Measurements from ENCODE around the gene NOP16. TPM values are rescaled to one million over a fixed set of nuclear protein-coding genes. Genes with fewer than 3 reads are reported as not detected.

The NOP16 gene
- total and polyA plus RNA-seq, 2 experiments from 2014 or later = 15.2 to 68.7 TPM

GRCh38 chr5:176365351-176366231 lies 22.8 kb downstream of the NOP16 start, which contains the start of gene ARL10:
TSS of gene ARL10 (plus strand) at chr5:176365487. CDS start at chr5:176365564, 77 bp downstream.
- H3K9ac ChIP-seq = peak within 1 kb of the TSS; percentile 86
- peaks cover 27% of the 10 kb centered on the region for H3K79me2 ChIP-seq (ENCODE audit: insufficient read depth)
- WGBS, 2 experiments (ENCODE audit: low coverage in 1 of 2, low lambda C conversion rate in 2 of 2, missing lambda C conversion rate in 2 of 2) = 1% methylated on average over 57 to 59 of the region's 108 CpGs
- no peaks in the 10 kb centered on the region for H4K20me1 ChIP-seq (ENCODE audit: insufficient read depth)
- peak within 1 kb of the TSS; percentile 74 for H3K27ac ChIP-seq
- DNase-seq = peak; percentile 81
- H3K27me3 ChIP-seq (replicated peaks; ENCODE audit: insufficient read depth) = no peaks in the 10 kb centered on the region
- H3K9me3 ChIP-seq (ENCODE audit: low read depth) = no peaks in the 10 kb centered on the region
- H3K9me2 ChIP-seq (ENCODE audit: insufficient read depth) = no peaks in the 10 kb centered on the region
- H3K36me3 ChIP-seq (ENCODE audit: low read depth) = 0 out of 2 replicates have a peak, but pooled peaks cover 7% of the 10 kb centered on the region
- H3F3A ChIP-seq (ENCODE audit: insufficient read depth) = no peaks in the 10 kb centered on the region
- H3K4me1 ChIP-seq (ENCODE audit: insufficient read depth) = no peaks in the 10 kb centered on the region
- H3K4me2 ChIP-seq (ENCODE audit: unreplicated experiment) = peak within 1 kb of the TSS; percentile 86
- in situ Hi-C loops (cut with MboI) = no loop called here
- peak within 1 kb of the TSS; percentile 78 for H3K4me3 ChIP-seq
- no peak for TF ChIP-seq EZH2 (IDR thresholded peaks at IDR 0.05; ENCODE audit: insufficient read depth, poor library complexity, severe bottlenecking)
- no peak for TF ChIP-seq EZH2phosphoT487 (IDR thresholded peaks at IDR 0.05; ENCODE audit: insufficient read depth, low read depth)
- peak within 1 kb of the TSS; percentile 93 for H2AFZ ChIP-seq

GRCh38 chr5:176364765-176365350 lies 23.5 kb downstream of the NOP16 start:
- H3K4me2 ChIP-seq (ENCODE audit: unreplicated experiment) = peak overlapping the region; percentile 86
- in situ Hi-C loops (cut with MboI) = no loop called here
- H3K4me1 ChIP-seq (ENCODE audit: insufficient read depth) = no peaks in the 10 kb centered on the region
- H3K79me2 ChIP-seq (ENCODE audit: insufficient read depth) = peaks cover 34% of the 10 kb centered on the region
- H2AFZ ChIP-seq = peak overlapping the region; percentile 93
- no peaks in the 10 kb centered on the region for H3F3A ChIP-seq (ENCODE audit: insufficient read depth)
- H3K27me3 ChIP-seq (replicated peaks; ENCODE audit: insufficient read depth) = no peaks in the 10 kb centered on the region
- WGBS, 2 experiments (ENCODE audit: low coverage in 1 of 2, low lambda C conversion rate in 2 of 2, missing lambda C conversion rate in 2 of 2) = 26 to 30% methylated on average over 28 of the region's 28 CpGs
- peak overlapping the region; percentile 86 for H3K9ac ChIP-seq
- H3K9me3 ChIP-seq (ENCODE audit: low read depth) = no peaks in the 10 kb centered on the region
- TF ChIP-seq EZH2phosphoT487 (IDR thresholded peaks at IDR 0.05; ENCODE audit: insufficient read depth, low read depth) (no peak), EZH2 (IDR thresholded peaks at IDR 0.05; ENCODE audit: insufficient read depth, poor library complexity, severe bottlenecking) (no peak)
- H4K20me1 ChIP-seq (ENCODE audit: insufficient read depth) = no peaks in the 10 kb centered on the region
- peak overlapping the region; percentile 74 for H3K27ac ChIP-seq
- H3K36me3 ChIP-seq (ENCODE audit: low read depth) = no peaks in the 10 kb centered on the region
- DNase-seq = peak; percentile 65
- H3K9me2 ChIP-seq (ENCODE audit: insufficient read depth) = no peaks in the 10 kb centered on the region
- H3K4me3 ChIP-seq = peak overlapping the region; percentile 78

- no peak for DNase-seq
- Histone ChIP-seq H3K4me2 (ENCODE audit: unreplicated experiment) (peak overlapping the region; percentile 91), H3K27ac (peak overlapping the region; percentile 2; the same call in 1 of the 2 replicates), H3F3A (ENCODE audit: insufficient read depth) (no peaks in the 10 kb centered on the region), H4K20me1 (ENCODE audit: insufficient read depth) (no peaks in the 10 kb centered on the region), H2AFZ (peak overlapping the region; percentile 93), H3K27me3 (replicated peaks; ENCODE audit: insufficient read depth) (no peaks in the 10 kb centered on the region), H3K9ac (peak overlapping the region; percentile 93), H3K4me1 (ENCODE audit: insufficient read depth) (no peaks in the 10 kb centered on the region), H3K79me2 (ENCODE audit: insufficient read depth) (peaks cover 54% of the 10 kb centered on the region), H3K9me3 (ENCODE audit: low read depth) (no peaks in the 10 kb centered on the region), H3K36me3 (ENCODE audit: low read depth) (peaks cover 16% of the 10 kb centered on the region; the same call in 1 of the 2 replicates), H3K9me2 (ENCODE audit: insufficient read depth) (no peaks in the 10 kb centered on the region), H3K4me3 (peak overlapping the region; percentile 96)
- WGBS, 2 experiments (ENCODE audit: low coverage in 1 of 2, low lambda C conversion rate in 2 of 2, missing lambda C conversion rate in 2 of 2) = 84% methylated on average over 8 of the region's 8 CpGs
- no peak for TF ChIP-seq EZH2 (IDR thresholded peaks at IDR 0.05; ENCODE audit: insufficient read depth, poor library complexity, severe bottlenecking)
- TF ChIP-seq EZH2phosphoT487 (IDR thresholded peaks at IDR 0.05; ENCODE audit: insufficient read depth, low read depth) = no peak
- in situ Hi-C loops (cut with MboI) = no loop called here
These were observed 26.2 kb downstream of the NOP16 start for GRCh38 chr5:176362233-176362490.

GRCh38 chr5:176361437-176362232 lies 26.8 kb downstream of the NOP16 start, which contains the start of gene KIAA1191:
TSS of gene KIAA1191 (minus strand) at chr5:176361764. CDS start at chr5:176359508, 2,256 bp downstream.
- Histone ChIP-seq H3K9me2 (ENCODE audit: insufficient read depth) (no peaks in the 10 kb centered on the region), H3F3A (ENCODE audit: insufficient read depth) (no peaks in the 10 kb centered on the region), H3K27ac (peak within 1 kb of the TSS; percentile 36), H4K20me1 (ENCODE audit: insufficient read depth) (no peaks in the 10 kb centered on the region), H3K27me3 (replicated peaks; ENCODE audit: insufficient read depth) (no peaks in the 10 kb centered on the region), H3K4me3 (peak within 1 kb of the TSS; percentile 96), H2AFZ (peak within 1 kb of the TSS; percentile 93), H3K9ac (peak within 1 kb of the TSS; percentile 93), H3K4me1 (ENCODE audit: insufficient read depth) (no peaks in the 10 kb centered on the region), H3K4me2 (ENCODE audit: unreplicated experiment) (peak within 1 kb of the TSS; percentile 91), H3K36me3 (ENCODE audit: low read depth) (peaks cover 17% of the 10 kb centered on the region; the same call in 1 of the 2 replicates), H3K79me2 (ENCODE audit: insufficient read depth) (peaks cover 54% of the 10 kb centered on the region), H3K9me3 (ENCODE audit: low read depth) (no peaks in the 10 kb centered on the region)
- TF ChIP-seq EZH2 (IDR thresholded peaks at IDR 0.05; ENCODE audit: insufficient read depth, poor library complexity, severe bottlenecking) = no peak
- no peak for TF ChIP-seq EZH2phosphoT487 (IDR thresholded peaks at IDR 0.05; ENCODE audit: insufficient read depth, low read depth)
- DNase-seq = peak; percentile 94
- WGBS, 2 experiments (ENCODE audit: low coverage in 1 of 2, low lambda C conversion rate in 2 of 2, missing lambda C conversion rate in 2 of 2) = 2 to 3% methylated on average over 45 to 53 of the region's 56 CpGs
- in situ Hi-C loops (cut with MboI) = no loop called here

Data from GM23248 (cell line).